Left hindlimb (tissue), 1 donor: ENCODE results near the gene REEP1.

Source experiments
- DNase-seq: peaks from one replicate; pipeline ENCODE4 v3.0.0-alpha.2; 2018

Gene REEP1

DNA sequence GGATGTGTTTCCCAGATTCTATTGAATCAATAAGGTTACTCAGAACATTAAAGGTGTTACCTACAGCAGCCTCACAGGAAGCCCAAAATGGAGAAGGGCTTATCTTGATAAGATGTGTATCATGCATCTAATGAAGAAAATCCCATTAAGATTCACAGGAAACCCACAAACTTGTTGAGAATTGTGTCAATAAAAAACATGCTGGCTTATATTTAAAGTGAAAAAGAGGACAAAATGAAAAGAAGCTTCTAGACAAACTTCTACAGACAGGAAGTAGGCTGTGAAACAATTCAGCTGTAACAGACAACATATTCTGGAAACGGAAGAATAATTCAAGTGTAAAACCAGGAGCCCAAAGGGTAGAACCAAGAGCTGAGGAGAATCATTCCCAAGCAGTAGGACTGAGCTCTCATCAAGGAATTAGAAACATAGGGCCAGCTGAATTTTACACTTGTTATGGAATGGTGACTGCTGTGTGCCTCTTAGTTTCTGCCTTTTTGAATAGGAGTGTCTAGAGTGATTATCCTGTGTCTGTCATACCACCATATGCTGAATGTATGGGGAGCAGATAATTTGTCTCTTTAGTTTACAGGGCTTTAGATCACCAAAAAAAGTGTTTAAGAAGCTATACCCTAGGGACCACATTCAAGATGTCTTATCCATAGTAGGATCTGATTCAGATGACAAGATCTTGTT lies 151.8 kb downstream of the REEP1 start:
- no peak for DNase-seq

DNA sequence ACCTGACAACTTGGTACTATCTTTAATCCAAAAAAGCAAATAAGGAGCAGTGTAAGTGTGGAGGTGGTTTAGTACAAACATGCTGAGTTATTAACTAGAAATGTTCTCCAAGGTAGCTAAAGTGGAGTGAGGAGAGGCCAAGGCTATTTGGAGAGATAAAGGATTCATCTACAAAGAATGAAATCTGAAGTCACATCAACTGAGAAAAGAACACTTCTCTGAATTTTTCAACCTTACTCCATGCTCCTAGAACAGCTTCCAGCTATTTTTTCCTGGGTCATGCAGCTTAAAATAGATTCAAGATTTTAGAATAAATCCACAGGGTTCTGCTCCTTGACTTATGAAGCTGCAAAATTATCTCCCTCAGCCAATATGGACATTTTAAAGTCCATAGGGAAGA lies 160.8 kb downstream of the REEP1 start:
- DNase-seq = no peak

DNA sequence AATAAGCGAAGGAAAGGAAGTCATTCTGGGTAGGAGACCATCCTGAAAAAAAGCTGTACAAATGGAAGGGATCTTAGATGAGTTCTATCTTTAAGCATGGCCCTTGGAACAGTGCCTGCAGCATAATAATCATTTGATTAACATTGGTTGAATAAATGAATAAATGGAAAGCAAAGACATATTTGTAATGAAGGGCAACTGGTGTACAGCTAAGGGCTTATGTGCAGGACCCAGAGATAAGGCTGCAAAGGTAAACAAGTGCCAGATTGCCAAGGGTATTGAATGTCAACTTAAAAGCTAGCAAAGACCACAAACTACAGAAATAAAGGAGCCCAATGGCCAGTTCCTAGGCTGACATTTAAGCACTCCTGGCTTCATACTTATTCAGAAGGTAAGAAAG lies 161.6 kb downstream of the REEP1 start:
- no peak for DNase-seq

DNA sequence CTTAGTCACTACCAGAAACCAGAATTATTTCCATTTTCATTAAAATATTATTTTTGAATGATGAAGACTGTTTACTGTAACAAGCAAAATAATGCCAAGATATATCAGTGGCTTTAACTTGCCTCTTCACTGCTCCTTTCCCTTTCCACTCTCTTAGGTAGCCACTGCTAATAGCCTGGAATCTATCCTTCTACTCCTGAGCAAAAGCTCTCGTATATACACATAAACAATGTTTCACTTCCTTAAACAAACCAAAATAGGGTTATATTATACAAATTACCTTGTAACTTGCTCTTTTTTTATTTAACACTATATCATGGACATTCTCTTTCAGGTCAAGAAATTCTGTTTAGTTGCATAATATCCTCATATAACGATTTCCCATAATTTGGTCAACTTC lies 163.0 kb downstream of the REEP1 start:
- no peak for DNase-seq

DNA sequence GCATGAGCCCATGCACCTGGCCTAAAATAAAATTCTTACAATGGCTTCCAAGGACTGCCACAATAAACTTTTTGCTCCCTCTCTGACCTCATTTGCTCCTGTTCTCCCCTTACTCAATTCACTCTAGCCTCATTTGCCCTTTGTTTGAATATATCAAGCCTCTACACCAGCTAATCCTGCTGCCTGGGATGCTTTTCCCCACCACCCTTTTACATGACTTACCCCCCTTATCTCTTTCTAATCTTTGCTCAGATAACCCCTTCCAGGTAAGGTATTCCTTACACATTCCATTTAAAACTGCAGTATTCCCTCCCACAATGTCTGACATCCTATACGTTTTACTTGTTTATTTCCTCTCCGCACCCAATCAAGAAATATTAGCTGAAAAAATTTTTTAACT lies 164.8 kb downstream of the REEP1 start:
- no peak for DNase-seq

DNA sequence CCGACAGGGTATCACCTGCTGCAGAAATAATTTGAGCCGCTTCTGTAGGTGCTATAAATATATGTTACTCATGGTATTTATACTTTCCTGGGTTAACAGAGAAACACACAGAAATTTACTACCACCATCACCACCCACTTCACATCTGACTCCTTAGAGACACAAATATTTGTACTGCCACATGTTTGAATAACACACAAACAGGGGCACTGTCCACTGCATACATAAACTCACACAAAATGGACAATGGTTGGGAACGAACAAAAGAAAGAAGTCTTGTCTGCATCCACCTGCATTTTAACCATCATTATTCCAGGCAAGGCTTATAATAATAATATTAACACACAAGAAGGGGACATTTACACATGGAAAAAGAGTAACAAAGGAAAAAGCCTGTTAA lies 166.1 kb downstream of the REEP1 start:
- DNase-seq = no peak

DNA sequence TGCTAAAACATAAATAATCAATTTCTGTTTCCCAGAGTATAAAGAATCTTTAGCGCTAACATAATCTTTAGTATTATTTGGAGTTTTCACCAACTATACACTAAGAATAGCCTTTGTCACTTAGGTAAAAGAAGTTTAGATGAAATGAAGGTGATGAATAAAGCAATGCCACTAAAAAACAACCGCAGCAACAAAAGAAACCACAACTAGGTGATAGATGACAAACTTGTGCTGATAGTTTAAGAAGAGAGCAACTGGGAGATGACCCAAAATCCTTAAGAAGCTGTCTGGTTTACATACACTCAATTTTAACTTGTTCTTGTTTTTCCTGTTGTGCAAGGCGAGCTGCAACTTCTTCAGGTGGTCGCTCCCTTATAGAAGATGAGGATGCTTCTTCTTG lies 167.0 kb downstream of the REEP1 start:
- DNase-seq = no peak
